GM20431 (cell line): ENCODE data around the gene GRIN2D.
"Not testable (repeated sequence)": the region's sequence is repeated elsewhere in the genome, so short reads cannot be mapped to it uniquely, and the experiment has no call there.

Experiments
- in situ Hi-C: fragments of 300-500 bp; cut with MseI, MboI; formaldehyde crosslinking; loops from one replicate; pipeline ENCODE4 v1.15.0; 2020; ENCODE audit warnings: low sequenced_read_pairs; ENCODE audit not compliant: unreplicated experiment

Gene GRIN2D

DNA sequence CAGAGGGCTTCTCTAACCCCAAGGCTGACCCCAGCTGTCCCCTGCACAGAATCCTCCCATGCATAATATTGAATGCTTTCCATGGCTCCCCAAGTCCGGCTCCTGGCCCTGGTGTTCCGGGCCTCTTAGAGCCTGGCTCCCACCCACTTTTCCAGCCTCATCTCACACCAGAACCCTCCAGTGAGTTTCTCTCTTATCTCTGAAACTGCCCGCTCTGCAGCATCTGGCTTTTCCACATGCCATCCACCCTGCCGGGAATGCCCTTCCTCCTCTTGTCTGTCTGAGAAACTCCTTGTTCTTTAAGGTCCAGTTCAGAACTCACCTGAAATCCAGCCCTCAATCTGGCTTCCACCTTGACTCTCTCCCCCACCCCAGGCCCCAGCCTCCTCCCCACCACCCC is 22.5 kb upstream of the GRIN2D start:
- in situ Hi-C loops = no loop called here

DNA sequence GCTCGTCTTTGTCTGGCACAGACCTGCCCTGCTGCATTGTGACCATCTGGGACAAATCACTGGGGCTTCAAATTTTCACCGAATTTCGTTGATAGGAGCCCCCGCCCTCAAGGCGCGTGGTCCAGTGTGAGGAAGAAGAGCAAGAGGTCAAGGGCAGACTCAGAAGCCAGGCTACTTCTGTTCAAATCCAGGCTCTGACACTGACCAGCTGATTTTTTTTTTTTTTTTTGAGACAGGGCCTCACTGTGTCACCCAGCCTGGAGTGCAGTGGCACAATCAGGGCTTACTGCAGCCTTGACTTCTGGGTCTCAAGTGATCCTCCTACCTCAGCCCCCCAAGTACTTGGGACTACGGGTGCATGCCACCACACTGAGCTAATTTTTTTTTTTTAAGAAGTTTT is 22.1 kb upstream of the GRIN2D start:
- in situ Hi-C loops = no loop called here

DNA sequence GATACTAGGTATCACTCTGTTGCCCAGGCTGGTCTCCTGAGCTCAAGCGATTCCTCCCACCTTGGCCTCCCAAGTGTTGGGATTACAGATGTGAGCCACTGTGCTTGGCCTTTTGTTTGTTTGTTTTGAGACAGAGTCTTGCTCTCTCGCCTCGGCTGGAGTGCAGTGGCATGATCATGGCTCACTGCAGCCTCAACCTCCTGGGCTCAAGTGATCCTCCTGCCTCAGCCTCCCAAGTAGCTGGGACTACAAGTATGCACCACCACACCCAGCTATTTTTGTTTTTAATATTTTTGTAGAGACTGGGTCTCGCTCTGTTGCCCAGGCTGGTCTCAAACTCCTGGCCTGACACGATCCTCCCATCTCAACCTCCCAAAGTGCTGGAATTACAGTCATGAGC is 21.7 kb upstream of the GRIN2D start:
- in situ Hi-C loops = not testable (repeated sequence)

DNA sequence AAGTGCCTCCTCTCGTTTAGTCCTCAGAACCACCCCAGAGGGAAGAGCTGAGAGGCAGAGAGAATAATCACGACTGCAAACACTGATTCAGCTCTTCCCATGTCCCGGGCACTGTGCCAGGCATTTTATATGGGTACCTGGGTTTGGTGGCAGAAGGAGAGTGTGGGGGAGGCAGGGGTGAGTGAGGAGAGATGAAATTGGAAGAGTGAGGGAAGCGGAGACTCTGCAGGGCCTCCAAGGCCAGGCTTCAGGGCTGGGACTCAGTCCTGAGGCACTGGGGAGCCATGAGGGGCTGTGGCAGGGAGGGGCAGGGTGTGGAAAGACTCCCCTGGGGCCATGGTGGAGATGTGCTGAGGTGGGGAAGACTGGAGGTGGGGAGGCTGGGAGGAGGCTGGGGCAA is 20.6 kb upstream of the GRIN2D start:
- in situ Hi-C loops = no loop called here

DNA sequence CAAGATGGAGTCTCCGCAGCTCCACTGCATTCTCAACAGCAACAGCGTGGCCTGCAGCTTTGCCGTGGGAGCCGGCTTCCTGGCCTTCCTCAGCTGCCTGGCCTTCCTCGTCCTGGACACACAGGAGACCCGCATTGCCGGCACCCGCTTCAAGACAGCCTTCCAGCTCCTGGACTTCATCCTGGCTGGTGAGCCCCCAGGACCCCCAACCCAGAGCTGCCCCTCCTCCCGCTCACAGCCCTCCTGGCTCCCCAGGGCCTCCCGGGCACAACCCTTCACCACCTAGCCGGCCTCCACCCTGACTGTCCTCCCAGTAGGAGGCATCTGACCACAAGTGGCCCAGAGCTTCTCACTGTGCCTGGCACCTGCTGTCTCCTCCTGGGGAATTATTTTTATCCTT is 19.9 kb upstream of the GRIN2D start:
- in situ Hi-C loops = no loop called here

DNA sequence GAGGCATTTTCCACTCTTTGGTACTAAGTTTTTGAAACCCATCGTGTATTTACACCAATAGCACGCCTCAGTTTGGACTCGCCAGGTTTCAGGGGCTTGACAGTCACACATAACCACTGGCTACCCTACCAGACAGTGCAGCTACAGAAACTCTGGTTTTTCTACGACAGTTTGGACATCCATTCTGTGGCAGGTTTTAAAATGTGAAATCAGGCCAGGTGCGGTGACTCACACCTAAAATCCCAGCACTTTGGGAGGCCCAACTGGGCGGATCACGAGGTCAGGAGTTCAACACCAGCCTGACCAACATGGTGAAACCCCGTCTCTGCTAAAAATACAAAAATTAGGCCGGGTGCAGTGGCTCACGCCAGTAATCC is 15.3 kb upstream of the GRIN2D start:
- in situ Hi-C loops = no loop called here

DNA sequence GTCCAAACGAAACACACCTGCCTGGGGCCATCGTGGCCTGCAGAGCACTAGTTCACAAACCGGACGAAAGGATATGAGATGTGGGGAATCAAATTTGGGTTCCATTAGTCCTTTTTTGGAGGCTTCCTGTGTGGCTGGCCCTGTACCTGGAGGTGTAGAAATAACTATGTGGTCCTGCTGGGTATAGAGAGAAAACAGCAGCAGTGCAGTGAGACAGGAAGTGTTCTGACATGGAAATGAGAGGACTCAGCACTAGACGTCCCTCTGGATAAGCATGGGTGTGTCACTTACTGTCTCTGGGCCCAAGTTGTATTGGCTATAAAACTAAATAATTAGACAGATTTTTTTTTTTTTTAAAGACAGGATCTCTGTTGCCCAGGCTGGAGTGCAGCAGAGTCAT is 14.4 kb upstream of the GRIN2D start:
- in situ Hi-C loops = no loop called here

DNA sequence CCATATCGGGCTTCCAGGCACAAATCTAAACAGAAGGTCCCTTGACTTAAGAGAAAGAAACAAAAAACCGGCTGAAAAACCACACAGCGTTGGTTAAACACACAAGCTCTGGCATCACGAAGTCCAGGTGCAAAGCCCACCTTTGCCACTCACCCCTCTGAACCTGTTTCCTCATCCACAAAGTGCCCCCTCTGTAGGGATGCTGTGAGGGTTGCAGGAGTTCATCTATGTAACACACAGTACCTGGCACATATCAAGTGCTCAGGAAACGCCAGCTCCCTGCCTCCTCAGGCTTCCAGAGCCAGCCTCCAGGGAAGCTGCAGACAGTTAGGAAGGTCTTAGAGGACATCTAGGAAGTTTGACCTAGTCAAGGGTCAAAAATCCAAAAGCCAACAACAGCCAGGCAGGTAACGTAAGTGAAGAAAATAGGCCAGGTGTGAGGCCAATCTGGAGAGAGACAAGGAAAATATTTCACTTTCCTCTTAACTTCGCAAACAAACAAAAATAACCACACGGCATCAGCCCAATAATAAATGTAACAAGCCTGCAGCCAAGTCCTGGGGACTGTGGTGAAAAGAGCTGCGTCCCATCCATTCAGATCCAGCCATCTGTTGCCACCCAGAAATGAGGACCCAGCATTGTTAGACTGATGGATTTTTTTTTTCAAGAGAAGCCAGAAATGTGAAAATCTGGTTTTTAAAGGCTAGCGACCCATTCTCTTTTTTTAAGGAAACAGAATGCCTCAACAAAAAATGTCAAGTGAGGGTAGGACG is 12.1 kb upstream of the GRIN2D start:
- in situ Hi-C loops = no loop called here

DNA sequence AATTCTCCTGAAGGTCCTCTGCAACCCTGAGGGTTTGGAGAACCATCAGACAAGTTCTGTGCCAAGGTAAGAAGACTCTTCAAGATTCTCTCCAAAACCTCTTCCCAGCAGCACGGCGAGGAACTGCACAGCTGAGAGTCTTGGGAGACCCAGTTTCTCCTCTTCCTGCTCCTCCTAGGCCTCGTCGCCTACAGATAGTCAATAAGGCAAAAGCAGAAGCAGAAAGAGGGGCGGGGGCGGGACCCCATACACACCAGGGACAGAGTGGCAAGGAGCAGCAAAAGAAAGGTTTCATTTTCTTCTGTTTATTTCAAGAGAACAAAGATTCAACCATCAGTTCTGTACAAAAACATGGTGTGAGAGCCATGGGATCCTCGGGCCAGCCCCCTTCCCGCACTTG is 11.2 kb upstream of the GRIN2D start:
- in situ Hi-C loops = no loop called here

DNA sequence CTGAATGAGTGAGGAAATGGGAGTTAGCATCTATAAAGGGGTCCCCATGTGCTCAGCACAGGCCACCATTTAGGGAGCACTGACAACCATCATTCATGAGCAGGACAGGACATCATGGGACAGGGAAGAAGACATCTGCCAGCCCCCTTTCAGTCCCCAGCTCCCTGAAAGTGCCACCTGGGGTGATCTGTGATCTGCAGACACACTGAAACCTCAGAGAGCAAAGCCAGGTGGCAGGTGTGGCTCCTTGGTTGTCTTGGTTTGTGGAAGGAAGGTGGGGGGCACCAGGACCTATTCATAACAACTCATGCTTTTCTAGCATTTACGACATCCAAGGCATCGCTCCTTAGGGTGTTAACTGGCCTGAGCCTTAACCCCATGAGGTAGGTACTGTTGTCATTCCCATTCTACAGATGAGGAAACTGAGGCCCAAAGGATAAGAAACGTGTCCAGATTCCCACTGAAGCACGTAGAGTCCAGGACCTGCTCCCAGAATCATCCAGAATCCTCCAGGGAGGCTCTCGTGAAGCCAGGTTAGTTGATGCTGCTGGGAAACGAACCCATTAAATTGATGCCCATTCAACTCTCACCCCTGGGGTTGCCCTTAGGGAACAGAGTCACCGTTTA is 7.9 kb upstream of the GRIN2D start:
- in situ Hi-C loops = no loop called here

DNA sequence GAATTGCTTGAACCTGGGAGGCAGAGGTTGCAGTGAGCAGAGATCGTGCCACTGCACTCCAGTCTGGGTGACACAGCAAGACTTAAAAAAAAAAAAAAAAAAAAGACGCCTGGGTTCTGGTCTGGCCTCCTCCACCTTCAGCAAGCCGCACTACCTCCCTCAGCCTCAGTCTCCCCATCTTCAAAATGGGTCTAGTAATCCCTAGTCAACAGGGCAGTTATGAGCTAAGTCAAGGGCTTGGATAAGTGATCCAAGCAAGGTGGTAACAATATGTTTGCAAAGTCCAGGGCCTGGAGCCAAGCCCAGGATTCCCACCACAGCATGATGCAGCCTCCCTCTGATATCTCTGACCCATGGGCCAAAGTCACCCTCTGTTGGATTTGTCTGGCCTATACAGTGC is 6.5 kb upstream of the GRIN2D start:
- in situ Hi-C loops = no loop called here

DNA sequence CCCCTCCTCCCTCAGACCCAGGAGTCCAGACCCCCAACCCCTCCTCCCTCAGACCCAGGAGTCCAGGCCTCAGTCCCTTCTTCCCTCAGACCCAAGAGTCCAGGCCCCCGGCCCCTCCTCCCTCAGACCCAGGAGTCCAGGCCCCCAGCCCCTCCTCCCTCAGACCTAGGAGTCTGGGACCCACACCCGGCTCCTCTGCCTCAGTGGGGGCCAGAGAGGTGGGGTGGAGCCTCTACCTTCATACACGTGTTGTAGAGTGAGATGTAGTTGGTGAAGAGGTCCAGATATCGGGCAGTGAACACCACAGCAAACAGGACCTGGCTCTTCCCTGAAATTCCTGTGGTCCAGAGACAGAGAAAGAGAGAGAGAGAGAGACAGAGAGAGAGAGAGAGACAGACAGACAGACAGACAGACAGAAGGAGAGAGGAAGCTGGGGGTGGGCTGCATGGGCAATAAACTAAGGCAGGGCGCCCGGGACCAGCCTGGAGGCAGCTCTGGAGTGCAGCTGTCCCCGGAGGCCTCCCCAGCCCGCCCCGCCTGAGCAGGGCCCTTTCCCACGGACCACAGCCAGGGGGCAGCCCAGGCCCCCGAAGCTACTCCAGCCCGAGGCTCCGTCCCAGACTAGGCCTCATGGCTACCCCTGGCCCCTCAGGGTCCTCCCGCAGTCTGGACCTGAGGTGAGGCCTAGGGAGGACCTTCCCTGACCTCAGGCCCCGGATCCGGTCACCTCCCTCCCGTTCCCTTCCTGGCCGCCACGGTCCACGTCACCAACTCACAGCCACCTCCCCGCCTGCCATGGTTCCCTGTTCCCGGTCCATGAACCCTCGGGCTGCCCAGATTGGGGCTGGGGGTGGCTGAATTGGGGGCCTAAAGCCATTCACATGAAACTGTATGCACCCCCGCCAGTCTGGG is 3.0 kb upstream of the GRIN2D start:
- in situ Hi-C loops = no loop called here

DNA sequence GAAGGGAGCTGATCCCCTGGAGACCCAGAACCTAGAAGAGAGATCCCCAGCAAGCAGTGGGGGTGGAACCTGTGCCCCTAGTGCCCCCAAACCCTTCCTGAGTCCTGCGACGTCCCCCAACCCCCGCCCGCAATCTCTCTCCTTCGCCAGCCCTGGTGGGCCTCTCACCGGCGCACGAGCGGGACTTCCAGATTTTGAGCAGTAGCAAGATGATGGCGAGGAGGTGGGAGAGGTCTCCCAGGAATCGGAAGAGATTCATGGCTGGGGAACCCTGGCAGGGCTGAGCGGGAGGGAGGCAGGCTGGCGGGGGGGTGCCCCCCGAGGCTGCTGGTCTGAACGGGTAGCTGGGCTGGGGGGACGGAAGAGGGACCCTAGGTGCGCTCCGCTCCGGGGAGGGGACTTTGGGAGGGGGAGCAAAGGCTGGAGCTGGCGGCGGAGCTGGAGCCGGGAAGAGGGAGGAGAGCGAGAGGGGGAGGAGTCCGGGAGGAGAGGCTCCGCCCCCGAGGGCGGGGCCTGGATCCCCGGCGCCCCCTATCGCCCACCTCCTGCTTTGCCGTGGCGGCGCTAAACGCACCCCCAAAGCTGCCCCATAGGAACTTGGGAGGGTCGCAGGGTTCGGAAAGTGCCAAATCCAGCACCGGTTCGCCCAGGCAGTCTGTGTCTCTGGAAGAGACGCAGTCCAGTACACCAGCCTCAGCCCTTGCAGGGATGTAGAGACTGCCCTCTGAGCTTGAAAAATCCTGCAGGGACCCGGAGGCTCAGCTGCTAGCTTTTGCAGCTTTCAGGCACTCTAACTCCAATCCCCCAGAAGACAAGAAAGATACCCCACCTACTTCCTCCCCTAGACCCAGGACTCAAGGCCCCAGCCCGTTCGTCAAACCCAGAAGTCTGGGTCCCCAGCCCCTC is 2.1 kb upstream of the GRIN2D start, which contains the start of gene KDELR1:
Gene KDELR1, minus strand, starts transcription at position 452 of the 906 bp plus-strand sequence. Its CDS starts 193 bp downstream, at position 259.
- in situ Hi-C loops = no loop called here

DNA sequence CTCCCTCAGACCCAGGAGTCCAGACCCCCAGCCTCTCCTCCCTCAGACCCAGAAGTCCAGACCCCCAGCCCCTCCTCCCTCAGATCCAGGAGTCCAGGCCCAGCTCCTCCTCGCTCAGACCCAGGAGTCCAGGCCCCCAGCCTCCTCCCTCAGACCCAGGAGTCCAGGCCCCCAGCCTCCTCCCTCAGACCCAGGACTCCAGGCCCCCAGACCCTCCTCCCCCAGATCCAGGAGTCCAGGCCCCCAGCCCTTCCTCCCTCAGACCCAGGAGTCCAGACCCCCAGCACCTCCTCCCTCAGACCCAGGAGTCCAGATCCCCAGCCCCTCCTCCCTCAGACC is 1.5 kb upstream of the GRIN2D start:
- in situ Hi-C loops = not testable (repeated sequence)

DNA sequence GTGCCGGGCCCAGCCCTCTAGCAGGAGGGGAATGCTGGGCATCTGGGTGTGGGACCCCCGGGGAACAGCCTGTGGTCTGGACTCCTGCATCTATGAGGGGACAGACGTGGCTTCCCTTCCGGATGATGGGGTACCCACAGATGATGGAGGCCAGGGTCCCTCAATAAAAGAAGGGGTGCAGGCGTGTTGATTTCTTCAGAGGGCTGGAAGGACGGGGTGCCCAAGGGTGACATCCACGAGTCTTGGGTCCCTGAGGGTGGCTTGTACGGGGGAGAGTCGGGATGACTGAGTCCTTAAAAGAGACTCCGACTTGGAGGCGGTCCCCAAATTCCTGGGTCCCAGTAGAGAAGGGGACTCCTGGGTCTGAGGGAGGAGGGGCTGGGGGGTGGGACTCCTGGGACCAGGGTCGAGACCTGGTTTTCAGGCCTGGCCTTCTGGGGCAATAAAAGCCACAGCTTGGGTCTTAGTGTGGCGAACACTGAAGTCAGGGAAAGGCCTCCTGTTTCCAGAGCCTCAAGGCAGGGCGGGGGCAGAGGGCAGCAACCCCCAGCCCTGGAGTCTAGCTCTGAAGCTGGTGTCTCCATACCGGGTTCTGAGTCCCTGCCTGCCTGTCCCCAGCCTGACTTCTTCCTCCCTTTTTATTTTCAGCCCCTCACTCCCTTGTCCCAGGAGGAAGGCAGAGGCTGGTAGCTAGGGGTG is 459 bp upstream of the GRIN2D start:
- in situ Hi-C loops = no loop called here

DNA sequence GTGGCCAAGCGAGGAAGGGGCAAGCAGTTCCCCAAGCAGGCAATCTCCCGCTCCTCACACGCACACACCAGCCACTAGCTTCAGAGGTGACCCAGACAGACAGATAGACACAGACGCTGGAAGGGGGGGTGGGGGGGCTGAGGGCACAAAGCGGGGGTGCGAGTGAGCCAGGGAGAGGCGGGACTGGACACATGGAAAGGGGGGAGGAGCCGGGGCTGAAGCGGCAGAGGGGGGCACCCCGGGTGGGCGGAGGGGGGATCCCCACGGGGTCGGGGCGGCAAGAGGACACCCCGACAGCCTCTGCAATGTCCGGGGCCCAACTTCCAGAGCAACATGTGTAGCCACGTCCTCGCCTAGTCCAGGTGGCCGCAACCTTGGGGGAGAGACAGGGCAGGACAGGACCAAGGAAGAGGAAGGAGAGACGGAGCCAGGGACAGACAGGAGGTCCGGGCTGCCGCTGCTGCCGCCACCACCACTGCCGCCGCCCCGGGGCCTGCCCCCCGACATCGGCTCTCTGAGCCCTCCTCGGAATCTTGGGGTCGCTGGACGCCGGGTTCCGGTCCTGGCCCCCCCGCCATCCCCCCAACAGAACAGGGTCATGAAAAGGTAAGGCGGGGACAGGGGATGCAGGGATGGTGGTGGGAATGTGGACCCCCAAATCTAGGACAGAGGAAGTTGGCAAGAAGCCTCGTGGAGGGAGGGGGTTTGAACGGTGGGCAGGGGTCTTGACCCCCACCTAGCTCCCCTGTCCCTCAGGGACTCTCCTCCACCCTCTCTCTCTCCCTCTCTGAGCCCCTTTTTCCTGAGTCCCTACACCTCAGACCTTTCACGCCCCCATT is 1.1 kb downstream of the GRIN2D start:
- in situ Hi-C loops = no loop called here

DNA sequence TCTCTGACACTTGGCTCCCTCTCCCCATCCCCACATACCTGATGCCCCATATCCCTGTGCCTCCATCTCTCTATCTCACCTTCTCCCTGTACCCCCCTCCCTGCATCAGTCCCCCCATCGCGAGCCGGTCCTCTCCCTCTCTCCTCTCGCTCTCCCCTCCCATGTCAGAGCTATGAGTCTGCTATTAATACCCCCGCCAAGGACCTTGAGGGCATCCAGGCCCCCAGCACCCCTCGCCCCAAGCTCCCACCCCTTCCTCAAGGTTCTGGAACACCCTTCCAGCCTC is 1.6 kb downstream of the GRIN2D start:
- in situ Hi-C loops = no loop called here

DNA sequence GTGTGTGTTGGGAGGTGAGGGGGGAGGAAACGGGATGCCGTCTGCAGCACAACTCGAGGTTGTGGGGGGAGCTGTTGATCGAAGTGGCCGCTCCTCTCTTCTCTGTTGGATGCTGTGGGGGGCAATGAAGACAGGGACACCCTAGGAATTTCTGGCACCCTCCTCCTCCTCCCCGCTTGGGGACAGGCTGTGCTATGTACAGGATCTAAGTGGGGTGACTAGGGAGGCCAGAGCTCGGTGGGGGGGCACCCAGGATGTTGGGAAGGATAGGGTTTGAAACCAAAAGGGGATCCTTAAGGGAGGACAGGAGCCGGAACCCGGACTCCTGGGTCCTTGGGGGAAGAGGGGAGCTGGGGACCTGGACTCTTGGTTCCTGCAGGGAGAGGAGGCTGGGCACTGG is 2.0 kb downstream of the GRIN2D start:
- in situ Hi-C loops = no loop called here
